ENCODE measurements around the gene IGF1.
"Not testable (repeated sequence)": the region's sequence is repeated elsewhere in the genome, so short reads cannot be mapped to it uniquely, and the experiment has no call there.

Gene IGF1

GRCh38 chr12:102399653-102400052 lies 80.7 kb downstream of the IGF1 start:
- in situ Hi-C loops (cut with MboI; ENCODE audit: low sequenced_read_pairs) = no loop called here

GRCh38 chr12:102396276-102396675 lies 84.1 kb downstream of the IGF1 start:
- in situ Hi-C loops (cut with MboI; ENCODE audit: low sequenced_read_pairs) = no loop called here

GRCh38 chr12:102394200-102394599 lies 86.2 kb downstream of the IGF1 start:
- in situ Hi-C loops (cut with MboI; ENCODE audit: low sequenced_read_pairs) = no loop called here

- in situ Hi-C loops (cut with MboI; ENCODE audit: low sequenced_read_pairs) = no loop called here
Observed at GRCh38 chr12:102390068-102390467, 90.3 kb downstream of the IGF1 start.

GRCh38 chr12:102388469-102388868 lies 91.9 kb downstream of the IGF1 start:
- in situ Hi-C loops (cut with MboI; ENCODE audit: low sequenced_read_pairs) = no loop called here

- in situ Hi-C loops (cut with MboI; ENCODE audit: low sequenced_read_pairs) = no loop called here
Observed at GRCh38 chr12:102385343-102385742, 95.0 kb downstream of the IGF1 start.

GRCh38 chr12:102379346-102380162 lies 100.8 kb downstream of the IGF1 start:
- in situ Hi-C loops (cut with MboI; ENCODE audit: low sequenced_read_pairs) = no loop called here

- in situ Hi-C loops (cut with MboI; ENCODE audit: low sequenced_read_pairs) = no loop called here
Observed at GRCh38 chr12:102376781-102377180, 103.6 kb downstream of the IGF1 start.

GRCh38 chr12:102376181-102376747 lies 104.1 kb downstream of the IGF1 start:
- in situ Hi-C loops (cut with MboI; ENCODE audit: low sequenced_read_pairs) = no loop called here

GRCh38 chr12:102374190-102374589 lies 106.2 kb downstream of the IGF1 start:
- in situ Hi-C loops (cut with MboI; ENCODE audit: low sequenced_read_pairs) = no loop called here

GRCh38 chr12:102372087-102372486 lies 108.3 kb downstream of the IGF1 start:
- in situ Hi-C loops (cut with MboI; ENCODE audit: low sequenced_read_pairs) = no loop called here

- in situ Hi-C loops (cut with MboI; ENCODE audit: low sequenced_read_pairs) = no loop called here
Observed at GRCh38 chr12:102371165-102371564, 109.2 kb downstream of the IGF1 start.

GRCh38 chr12:102369876-102370275 lies 110.5 kb downstream of the IGF1 start:
- in situ Hi-C loops (cut with MboI; ENCODE audit: low sequenced_read_pairs) = no loop called here

GRCh38 chr12:102365365-102365764 lies 115.0 kb downstream of the IGF1 start:
- in situ Hi-C loops (cut with MboI; ENCODE audit: low sequenced_read_pairs) = no loop called here

- in situ Hi-C loops (cut with MboI; ENCODE audit: low sequenced_read_pairs) = no loop called here
Observed at GRCh38 chr12:102364709-102365108, 115.7 kb downstream of the IGF1 start.

GRCh38 chr12:102356690-102357089 lies 123.7 kb downstream of the IGF1 start:
- in situ Hi-C loops (cut with MboI; ENCODE audit: low sequenced_read_pairs) = no loop called here

- in situ Hi-C loops (cut with MboI; ENCODE audit: low sequenced_read_pairs) = not testable (repeated sequence)
Observed at GRCh38 chr12:102354281-102354680, 126.1 kb downstream of the IGF1 start.

GRCh38 chr12:102351322-102351721 lies 129.0 kb downstream of the IGF1 start:
- in situ Hi-C loops (cut with MboI; ENCODE audit: low sequenced_read_pairs) = no loop called here

- in situ Hi-C loops (cut with MboI; ENCODE audit: low sequenced_read_pairs) = no loop called here
Observed at GRCh38 chr12:102350070-102350469, 130.3 kb downstream of the IGF1 start.

GRCh38 chr12:102349079-102349478 lies 131.3 kb downstream of the IGF1 start:
- in situ Hi-C loops (cut with MboI; ENCODE audit: low sequenced_read_pairs) = no loop called here

GRCh38 chr12:102347811-102348210 lies 132.6 kb downstream of the IGF1 start:
- in situ Hi-C loops (cut with MboI; ENCODE audit: low sequenced_read_pairs) = no loop called here
